ENCODE data around the gene GOLPH3. TPM values are rescaled to one million over a fixed set of nuclear protein-coding genes. Genes with fewer than 3 reads are reported as not detected.

GOLPH3 gene
- total RNA-seq, 1 donor from 2014 or later: 83.7 TPM

DNA sequence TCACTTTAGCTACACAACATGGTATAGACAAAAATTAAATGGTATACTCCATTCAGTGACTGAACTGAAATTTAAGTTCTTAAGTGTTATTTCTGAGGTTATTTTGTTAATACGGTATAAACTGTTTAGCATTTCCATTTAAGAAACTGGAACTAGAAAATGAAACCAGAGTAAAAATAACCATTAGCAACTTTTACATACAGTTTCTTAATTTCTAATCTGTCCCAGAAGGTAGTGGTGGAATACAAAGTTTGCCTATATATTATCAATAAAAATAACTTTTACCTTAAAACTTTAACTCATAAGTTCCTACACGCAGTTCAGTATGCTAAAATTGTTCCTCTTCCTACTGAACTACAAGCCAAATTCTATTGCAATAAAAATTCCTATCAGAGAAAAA lies 10.3 kb downstream of the GOLPH3 start:
- Histone ChIP-seq H3K27me3 (ENCODE audit: control insufficient read depth, insufficient read depth, low read length) (no peaks in the 10 kb centered on the region), H3K36me3 (ENCODE audit: control insufficient read depth, insufficient read depth, low read length) (peaks cover 7% of the 10 kb centered on the region), H3K4me3 (ENCODE audit: low read depth, low read length) (no peak overlapping the region)
- FAIRE-seq: no peak
- TF ChIP-seq, protein P1, sequence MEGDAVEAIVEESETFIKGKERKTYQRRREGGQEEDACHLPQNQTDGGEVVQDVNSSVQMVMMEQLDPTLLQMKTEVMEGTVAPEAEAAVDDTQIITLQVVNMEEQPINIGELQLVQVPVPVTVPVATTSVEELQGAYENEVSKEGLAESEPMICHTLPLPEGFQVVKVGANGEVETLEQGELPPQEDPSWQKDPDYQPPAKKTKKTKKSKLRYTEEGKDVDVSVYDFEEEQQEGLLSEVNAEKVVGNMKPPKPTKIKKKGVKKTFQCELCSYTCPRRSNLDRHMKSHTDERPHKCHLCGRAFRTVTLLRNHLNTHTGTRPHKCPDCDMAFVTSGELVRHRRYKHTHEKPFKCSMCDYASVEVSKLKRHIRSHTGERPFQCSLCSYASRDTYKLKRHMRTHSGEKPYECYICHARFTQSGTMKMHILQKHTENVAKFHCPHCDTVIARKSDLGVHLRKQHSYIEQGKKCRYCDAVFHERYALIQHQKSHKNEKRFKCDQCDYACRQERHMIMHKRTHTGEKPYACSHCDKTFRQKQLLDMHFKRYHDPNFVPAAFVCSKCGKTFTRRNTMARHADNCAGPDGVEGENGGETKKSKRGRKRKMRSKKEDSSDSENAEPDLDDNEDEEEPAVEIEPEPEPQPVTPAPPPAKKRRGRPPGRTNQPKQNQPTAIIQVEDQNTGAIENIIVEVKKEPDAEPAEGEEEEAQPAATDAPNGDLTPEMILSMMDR (IDR thresholded peaks at IDR 0.05; ENCODE audit: insufficient read depth, low read length, severe bottlenecking): no peak
- DNase-seq (ENCODE audit: low read depth): no peak

- H3K27me3 ChIP-seq (ENCODE audit: control insufficient read depth, insufficient read depth, low read length): no peaks in the 10 kb centered on the region
- peaks cover 3% of the 10 kb centered on the region for H3K36me3 ChIP-seq (ENCODE audit: control insufficient read depth, insufficient read depth, low read length)
- FAIRE-seq (no peak), DNase-seq (ENCODE audit: low read depth) (no peak)
- TF ChIP-seq, protein P1 (IDR thresholded peaks at IDR 0.05; ENCODE audit: insufficient read depth, low read length, severe bottlenecking): no peak
- no peak overlapping the region for H3K4me3 ChIP-seq (ENCODE audit: low read depth, low read length)
These were observed 11.1 kb downstream of the GOLPH3 start for GRCh38 chr5:32163053-32163452.

DNA sequence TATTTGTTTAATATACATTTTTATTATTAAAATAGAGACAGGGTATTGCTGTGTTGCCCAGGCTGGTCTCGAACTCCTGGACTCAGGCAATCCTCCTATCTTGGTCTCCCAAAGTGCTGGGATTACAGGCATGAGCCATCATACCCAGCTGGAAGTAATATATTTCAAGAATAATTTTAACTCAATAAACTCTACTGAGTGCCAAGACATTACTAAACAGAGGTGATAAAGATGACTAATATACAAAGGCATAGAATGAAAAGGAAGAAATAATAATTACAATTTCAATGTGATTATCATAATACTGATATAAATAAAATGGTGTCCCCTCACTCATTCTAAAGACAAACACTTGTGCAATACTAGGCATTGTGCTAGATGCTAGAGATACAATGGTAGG lies 13.9 kb downstream of the GOLPH3 start:
- DNase-seq (ENCODE audit: low read depth) (no peak), FAIRE-seq (no peak)
- no peaks in the 10 kb centered on the region for H3K36me3 ChIP-seq (ENCODE audit: control insufficient read depth, insufficient read depth, low read length)
- H3K4me3 ChIP-seq (ENCODE audit: low read depth, low read length): no peak overlapping the region
- no peaks in the 10 kb centered on the region for H3K27me3 ChIP-seq (ENCODE audit: control insufficient read depth, insufficient read depth, low read length)
- TF ChIP-seq, protein P1 (IDR thresholded peaks at IDR 0.05; ENCODE audit: insufficient read depth, low read length, severe bottlenecking): no peak

DNA sequence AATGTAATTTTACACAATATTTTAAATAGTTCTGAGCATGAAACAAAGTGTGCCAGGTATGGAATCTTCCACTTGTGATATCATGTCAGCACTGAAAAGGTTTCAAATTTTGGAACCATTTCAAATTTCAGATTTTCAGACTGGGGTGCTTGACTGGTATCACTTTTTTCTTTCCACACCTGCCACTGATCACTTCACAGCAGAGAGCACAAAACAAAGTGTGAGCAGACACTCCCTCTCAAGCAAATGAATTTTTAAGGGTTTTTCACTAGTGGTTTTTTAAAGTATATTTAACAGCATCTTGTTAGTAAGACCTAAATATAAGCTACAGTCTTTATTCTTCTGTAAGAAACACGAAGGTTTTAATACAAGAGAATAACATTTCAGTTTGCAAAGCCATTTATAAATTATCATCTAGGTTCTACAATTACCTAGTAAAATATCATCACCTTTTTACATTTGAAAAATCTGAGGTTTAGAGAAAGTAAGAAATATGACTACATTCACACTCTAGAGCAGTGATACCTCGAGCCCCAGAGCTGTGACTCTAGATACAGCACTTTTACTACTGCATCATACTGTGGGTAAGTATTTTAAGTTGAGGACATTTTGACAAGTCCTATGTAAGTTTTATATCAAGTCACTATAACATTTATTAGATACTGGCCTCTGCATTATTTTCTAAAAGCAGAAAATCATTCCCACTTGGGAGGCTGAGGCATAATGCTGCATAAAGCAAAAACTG lies 14.6 kb downstream of the GOLPH3 start:
- FAIRE-seq (no peak), DNase-seq (ENCODE audit: low read depth) (no peak)
- Histone ChIP-seq H3K36me3 (ENCODE audit: control insufficient read depth, insufficient read depth, low read length) (no peaks in the 10 kb centered on the region), H3K27me3 (ENCODE audit: control insufficient read depth, insufficient read depth, low read length) (no peaks in the 10 kb centered on the region), H3K4me3 (ENCODE audit: low read depth, low read length) (no peak overlapping the region)
- TF ChIP-seq, protein P1 (IDR thresholded peaks at IDR 0.05; ENCODE audit: insufficient read depth, low read length, severe bottlenecking): no peak

DNA sequence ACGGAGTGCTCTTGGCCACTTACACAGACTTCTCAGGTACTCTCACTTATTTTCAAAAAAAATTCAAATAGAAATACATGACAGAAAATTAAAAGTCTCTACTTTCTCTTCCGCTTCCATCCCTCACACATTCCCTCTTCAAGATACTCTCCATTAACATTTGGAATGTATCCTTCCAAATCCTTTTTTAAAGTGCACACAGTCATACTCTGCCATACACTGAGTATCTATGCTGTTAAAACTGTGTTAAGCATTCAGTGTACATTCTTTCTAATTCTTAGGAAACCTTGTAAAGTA lies 15.5 kb downstream of the GOLPH3 start:
- TF ChIP-seq, protein P1 (IDR thresholded peaks at IDR 0.05; ENCODE audit: insufficient read depth, low read length, severe bottlenecking): no peak
- Histone ChIP-seq H3K36me3 (ENCODE audit: control insufficient read depth, insufficient read depth, low read length) (no peaks in the 10 kb centered on the region), H3K27me3 (ENCODE audit: control insufficient read depth, insufficient read depth, low read length) (no peaks in the 10 kb centered on the region), H3K4me3 (ENCODE audit: low read depth, low read length) (no peak overlapping the region)
- DNase-seq (ENCODE audit: low read depth) (no peak), FAIRE-seq (no peak)

- Histone ChIP-seq H3K36me3 (ENCODE audit: control insufficient read depth, insufficient read depth, low read length) (no peaks in the 10 kb centered on the region), H3K27me3 (ENCODE audit: control insufficient read depth, insufficient read depth, low read length) (no peaks in the 10 kb centered on the region), H3K4me3 (ENCODE audit: low read depth, low read length) (no peak overlapping the region)
- no peak for FAIRE-seq
- DNase-seq (ENCODE audit: low read depth): no peak
- TF ChIP-seq, protein P1 (IDR thresholded peaks at IDR 0.05; ENCODE audit: insufficient read depth, low read length, severe bottlenecking): no peak
These were observed 17.0 kb downstream of the GOLPH3 start for GRCh38 chr5:32157078-32157477.

Measured in bronchial epithelial cell (primary cell).